Upper lobe of right lung (tissue), 1 donor: Measurements from ENCODE around the gene ASAP2. TPM values are rescaled to one million over a fixed set of nuclear protein-coding genes. Genes with fewer than 3 reads are reported as not detected.
A peak's percentile ranks its signal among the peaks of the same experiment; 100 is the strongest.

Source experiments
- ATAC-seq: fragments of 200-7000 bp; cut with Tn5 transposase; one replicate; pipeline ENCODE4 v1.9.1; 2020; ENCODE audit warnings: mild to moderate bottlenecking, moderate library complexity
- DNase-seq: peaks from one replicate; pipeline ENCODE4 v3.0.0-alpha.2; 2020
- H3K27ac ChIP-seq: fragments of 200-600 bp; one replicate; pipeline ENCODE4 v1.8.0; 2022
- H3K27me3 ChIP-seq: fragments of 200-600 bp; one replicate; pipeline ENCODE4 v1.8.0; 2022; ENCODE audit warnings: mild to moderate bottlenecking
- H3K36me3 ChIP-seq: fragments of 200-600 bp; one replicate; pipeline ENCODE4 v1.8.0; 2022
- H3K4me1 ChIP-seq: fragments of 200-600 bp; one replicate; pipeline ENCODE4 v1.8.0; 2022
- H3K4me3 ChIP-seq: fragments of 200-600 bp; one replicate; pipeline ENCODE4 v1.8.0; 2022; ENCODE audit warnings: mild to moderate bottlenecking
- H3K9me3 ChIP-seq: fragments of 200-600 bp; one replicate; pipeline ENCODE4 v1.8.0; 2022
- intact Hi-C: fragments of 100-400 bp; cut with DNase I; formaldehyde crosslinking; loops from one replicate; pipeline ENCODE4 v1.11.0; 2022
- total RNA-seq: library from RNA; stranded (reverse); fragmentation: NEBNext Ultra II Directional; extraction: Animal tissue kit (Norgen Biotek cat#: 25700); gene quantifications from one replicate; pipeline ENCODE4 v1.2.1, GENCODE V29; 2021
- TF ChIP-seq, protein P1 (sequence below): fragments of 200-600 bp; IDR thresholded peaks from one replicate; pipeline ENCODE4 v1.8.0; 2022; ENCODE audit warnings: antibody characterized with exemption
- donor health status: DM: no; HTN: yes; CAD: no; lungs with severe emphysema.

Gene ASAP2
- total RNA-seq, 1 donor from 2014 or later = 30.9 TPM

DNA sequence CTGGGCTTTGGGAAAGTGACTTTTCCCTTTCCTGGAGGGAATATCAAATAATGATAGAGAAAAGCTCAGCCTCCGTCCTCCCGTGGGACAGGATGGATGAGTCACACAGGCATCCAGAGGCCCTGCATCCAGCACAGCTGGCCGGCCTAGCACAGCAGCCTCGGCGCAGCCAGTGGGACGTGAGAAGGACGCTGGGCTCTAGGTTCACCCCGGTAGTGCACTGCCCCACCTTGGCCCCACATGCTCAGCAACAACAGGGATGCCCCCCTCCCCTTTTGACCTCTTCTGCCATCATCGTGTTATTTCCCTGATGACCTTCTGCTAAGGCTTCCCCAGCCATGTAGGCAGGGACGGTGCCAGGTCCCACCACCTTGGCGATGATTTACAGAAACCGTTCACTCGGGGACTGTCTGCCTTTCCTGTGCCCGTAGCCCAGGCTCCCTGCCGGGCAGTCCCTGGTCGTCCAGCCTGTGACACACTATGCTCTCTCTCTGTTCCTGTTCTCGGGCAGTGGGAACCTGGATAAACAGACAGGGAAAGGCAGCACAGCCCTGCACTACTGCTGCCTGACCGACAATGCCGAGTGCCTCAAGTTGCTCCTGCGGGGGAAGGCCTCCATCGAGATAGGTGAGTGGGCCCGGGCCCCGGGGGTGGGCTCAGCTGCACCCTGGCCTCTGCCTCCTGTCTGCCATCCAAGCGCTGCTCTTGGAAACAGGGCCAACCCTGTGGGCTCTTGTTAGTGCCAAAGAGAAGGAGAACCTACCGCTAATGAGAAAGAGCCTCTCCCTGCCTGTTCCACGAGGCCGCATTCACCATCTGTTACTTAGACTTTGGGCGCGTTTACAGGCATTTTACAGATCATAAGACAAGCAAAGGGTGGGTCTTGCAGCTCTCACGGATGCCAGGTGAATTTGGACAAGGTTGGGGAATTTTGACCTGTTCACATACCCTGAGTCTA lies 172.1 kb downstream of the ASAP2 start:
- Histone ChIP-seq H3K9me3 (no peaks in the 10 kb centered on the region), H3K36me3 (no peaks in the 10 kb centered on the region), H3K4me1 (peaks cover 29% of the 10 kb centered on the region), H3K4me3 (no peak overlapping the region), H3K27ac (peak overlapping the region; percentile 63), H3K27me3 (no peaks in the 10 kb centered on the region)
- ATAC-seq (peak; percentile 53), DNase-seq (peak; percentile 53)
- TF ChIP-seq, protein P1, sequence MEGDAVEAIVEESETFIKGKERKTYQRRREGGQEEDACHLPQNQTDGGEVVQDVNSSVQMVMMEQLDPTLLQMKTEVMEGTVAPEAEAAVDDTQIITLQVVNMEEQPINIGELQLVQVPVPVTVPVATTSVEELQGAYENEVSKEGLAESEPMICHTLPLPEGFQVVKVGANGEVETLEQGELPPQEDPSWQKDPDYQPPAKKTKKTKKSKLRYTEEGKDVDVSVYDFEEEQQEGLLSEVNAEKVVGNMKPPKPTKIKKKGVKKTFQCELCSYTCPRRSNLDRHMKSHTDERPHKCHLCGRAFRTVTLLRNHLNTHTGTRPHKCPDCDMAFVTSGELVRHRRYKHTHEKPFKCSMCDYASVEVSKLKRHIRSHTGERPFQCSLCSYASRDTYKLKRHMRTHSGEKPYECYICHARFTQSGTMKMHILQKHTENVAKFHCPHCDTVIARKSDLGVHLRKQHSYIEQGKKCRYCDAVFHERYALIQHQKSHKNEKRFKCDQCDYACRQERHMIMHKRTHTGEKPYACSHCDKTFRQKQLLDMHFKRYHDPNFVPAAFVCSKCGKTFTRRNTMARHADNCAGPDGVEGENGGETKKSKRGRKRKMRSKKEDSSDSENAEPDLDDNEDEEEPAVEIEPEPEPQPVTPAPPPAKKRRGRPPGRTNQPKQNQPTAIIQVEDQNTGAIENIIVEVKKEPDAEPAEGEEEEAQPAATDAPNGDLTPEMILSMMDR = no peak
- intact Hi-C loops = no loop called here

DNA sequence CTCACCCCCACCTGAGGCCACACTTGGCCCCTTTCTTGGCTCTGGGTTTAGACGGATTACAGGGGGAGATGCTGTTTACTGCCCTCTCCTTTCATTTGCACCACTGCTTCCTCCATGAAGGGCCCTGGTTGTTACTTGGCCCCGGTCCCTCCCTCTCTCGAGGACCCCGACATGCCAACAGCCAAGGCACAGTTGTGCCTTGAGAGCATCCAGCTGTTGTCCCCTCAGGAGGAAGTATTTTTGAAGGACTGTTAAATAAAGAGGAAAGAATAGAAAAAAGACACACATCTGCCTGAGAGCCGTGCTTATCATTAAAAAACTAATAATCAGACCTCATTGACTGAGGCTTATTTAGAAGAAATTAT lies 172.8 kb downstream of the ASAP2 start:
- TF ChIP-seq, protein P1 = no peak
- peak overlapping the region; percentile 63 for H3K27ac ChIP-seq
- H3K9me3 ChIP-seq = no peaks in the 10 kb centered on the region
- intact Hi-C loops = no loop called here
- ATAC-seq = no peak
- no peaks in the 10 kb centered on the region for H3K27me3 ChIP-seq
- DNase-seq = peak; percentile 40
- H3K36me3 ChIP-seq = no peaks in the 10 kb centered on the region
- H3K4me1 ChIP-seq = peaks cover 29% of the 10 kb centered on the region
- H3K4me3 ChIP-seq = no peak overlapping the region

DNA sequence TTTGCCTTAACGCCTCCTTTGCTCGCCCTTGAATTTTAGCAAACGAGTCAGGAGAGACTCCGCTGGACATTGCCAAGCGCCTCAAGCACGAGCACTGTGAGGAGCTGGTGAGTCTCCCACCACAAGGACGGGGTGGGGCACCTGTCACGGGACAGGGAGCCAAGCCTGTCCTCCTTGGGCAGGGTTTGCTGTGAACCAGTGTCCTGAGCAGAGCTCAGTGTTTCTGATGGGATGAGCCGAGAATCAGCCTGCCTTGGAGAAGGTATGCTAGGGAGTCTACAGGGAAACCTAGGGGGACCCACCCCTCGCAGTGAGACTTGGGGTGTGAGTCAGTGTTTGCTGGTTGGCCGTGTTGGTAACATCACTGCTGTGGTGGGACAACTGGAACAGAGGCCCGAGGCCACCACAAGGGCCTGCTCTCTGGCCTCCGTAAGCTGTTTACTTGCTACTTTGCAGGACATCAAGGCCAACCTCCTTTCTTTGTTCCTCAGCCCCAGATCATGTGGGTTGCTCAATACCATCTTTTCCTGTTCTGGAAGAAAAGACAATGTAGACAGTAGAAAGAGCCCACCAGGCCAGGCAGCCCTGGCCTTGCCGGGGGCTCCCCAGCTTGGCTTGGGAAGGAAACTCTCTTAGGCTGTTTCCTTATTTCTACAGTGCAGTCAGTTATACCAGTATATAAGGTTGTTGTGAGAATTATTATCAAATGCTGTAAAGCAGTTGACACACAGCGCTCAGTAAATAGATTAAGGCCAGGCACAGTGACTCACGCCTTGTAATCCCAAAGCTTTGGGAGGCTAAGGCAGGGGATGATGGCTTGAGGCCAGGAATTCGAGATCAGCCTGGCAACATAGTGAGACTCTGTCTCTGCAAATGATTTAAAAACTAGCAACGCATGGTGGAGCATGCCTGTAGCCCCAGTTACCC lies 174.4 kb downstream of the ASAP2 start:
- H3K27me3 ChIP-seq = no peaks in the 10 kb centered on the region
- H3K27ac ChIP-seq = peak overlapping the region; percentile 51
- H3K36me3 ChIP-seq = no peaks in the 10 kb centered on the region
- H3K4me3 ChIP-seq = no peak overlapping the region
- TF ChIP-seq, protein P1 = no peak
- intact Hi-C loops = no loop called here
- ATAC-seq (no peak), DNase-seq (peak; percentile 44)
- no peaks in the 10 kb centered on the region for H3K9me3 ChIP-seq
- peaks cover 29% of the 10 kb centered on the region for H3K4me1 ChIP-seq

DNA sequence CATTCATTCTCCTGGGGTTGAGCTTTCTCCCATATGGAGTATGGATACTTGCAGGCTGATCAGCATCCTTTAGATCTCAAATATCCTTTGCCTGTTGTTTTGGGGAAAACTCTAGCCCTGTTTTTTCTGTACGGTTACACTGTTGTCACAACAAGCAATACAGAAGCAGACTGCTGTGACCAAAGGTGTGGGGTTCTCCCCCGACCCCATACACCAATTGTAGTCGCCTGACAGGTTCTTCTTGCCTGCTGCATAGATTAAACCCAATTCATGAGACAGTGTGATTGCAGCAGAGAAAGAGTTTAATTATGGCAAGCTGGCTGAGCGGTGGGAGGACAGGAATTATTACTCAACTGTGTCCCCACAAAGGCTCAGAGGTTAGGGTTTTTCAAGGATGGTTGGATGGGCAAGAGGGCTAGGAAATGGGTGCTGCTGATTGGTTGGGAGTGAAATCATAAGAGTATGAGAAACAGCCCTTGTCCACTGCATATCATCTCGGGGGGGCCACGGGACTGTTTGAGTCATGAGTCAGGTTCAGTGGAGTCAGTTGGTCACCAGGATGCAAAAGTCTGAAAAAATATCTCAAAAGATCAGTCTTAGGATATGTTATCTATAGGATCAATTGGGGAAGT lies 176.1 kb downstream of the ASAP2 start:
- peaks cover 28% of the 10 kb centered on the region for H3K4me1 ChIP-seq
- TF ChIP-seq, protein P1 = no peak
- H3K4me3 ChIP-seq = no peak overlapping the region
- no peaks in the 10 kb centered on the region for H3K36me3 ChIP-seq
- DNase-seq (peak; percentile 8), ATAC-seq (no peak)
- H3K27me3 ChIP-seq = no peaks in the 10 kb centered on the region
- no peaks in the 10 kb centered on the region for H3K9me3 ChIP-seq
- intact Hi-C loops = no loop called here
- H3K27ac ChIP-seq = no peak overlapping the region

DNA sequence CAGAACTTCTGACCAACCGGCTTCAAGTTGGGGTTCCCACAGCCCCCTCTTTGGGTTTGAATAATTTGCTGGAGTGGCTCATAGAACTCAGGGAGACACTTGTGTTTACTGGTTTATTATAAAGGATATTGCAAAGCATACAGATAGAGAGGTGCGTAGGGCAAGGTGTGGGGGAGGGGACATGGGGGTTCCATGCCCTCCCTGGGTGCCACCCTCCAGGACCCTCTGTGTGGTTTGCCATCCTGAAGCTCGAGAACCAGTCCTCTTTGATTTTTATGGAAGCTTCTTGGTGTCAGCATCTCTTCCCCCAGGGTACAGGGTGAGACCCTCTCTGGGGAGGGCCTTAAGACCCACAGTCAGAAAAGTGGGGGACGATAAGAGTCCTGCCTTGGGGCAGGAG lies 177.9 kb downstream of the ASAP2 start:
- Histone ChIP-seq H3K27ac (no peak overlapping the region), H3K4me3 (no peak overlapping the region), H3K4me1 (peaks cover 14% of the 10 kb centered on the region), H3K36me3 (peaks cover 5% of the 10 kb centered on the region), H3K27me3 (no peaks in the 10 kb centered on the region), H3K9me3 (no peaks in the 10 kb centered on the region)
- TF ChIP-seq, protein P1 = no peak
- DNase-seq (peak; percentile 11), ATAC-seq (no peak)
- intact Hi-C loops = no loop called here
